GM19035 (cell line): ENCODE data around the gene IL3.

Experiments
- ATAC-seq: cut with Tn5 transposase; IDR thresholded peaks from one replicate; pipeline ENCODE4 v1.9.1; 2021; ENCODE audit not compliant: unreplicated experiment

Gene IL3

GRCh38 chr5:132060501-132061161 is at the start of gene IL3:
IL3 (plus strand) TSS chr5:132060655; CDS start chr5:132060707, 52 bp downstream.
- no peak for ATAC-seq

GRCh38 chr5:132010989-132011621 is 49.4 kb upstream of the IL3 start:
- ATAC-seq: no peak

GRCh38 chr5:132011622-132012343 is 48.7 kb upstream of the IL3 start, which contains the start of gene ACSL6:
ACSL6 (minus strand) TSS chr5:132011658; CDS start chr5:132011553, 105 bp downstream.
- no peak for ATAC-seq

GRCh38 chr5:132012371-132013005 is 48.0 kb upstream of the IL3 start:
- no peak for ATAC-seq

- no peak for ATAC-seq
Observed at GRCh38 chr5:132013006-132013689, 47.3 kb upstream of the IL3 start.

GRCh38 chr5:132013711-132014110 is 46.7 kb upstream of the IL3 start:
- no peak for ATAC-seq

- no peak for ATAC-seq
Observed at GRCh38 chr5:132016721-132017250, 43.7 kb upstream of the IL3 start.

- no peak for ATAC-seq
Observed at GRCh38 chr5:132017316-132017715, 43.1 kb upstream of the IL3 start.

- ATAC-seq: no peak
Observed at GRCh38 chr5:132017738-132018625, 42.5 kb upstream of the IL3 start.

- ATAC-seq: no peak
Observed at GRCh38 chr5:132019337-132019736, 41.1 kb upstream of the IL3 start.

GRCh38 chr5:132019857-132020555 is 40.4 kb upstream of the IL3 start:
- ATAC-seq: peak; percentile 99

GRCh38 chr5:132020568-132021339 is 39.7 kb upstream of the IL3 start:
- ATAC-seq: peak; percentile 26

- no peak for ATAC-seq
Observed at GRCh38 chr5:132021654-132022053, 38.8 kb upstream of the IL3 start.

GRCh38 chr5:132022737-132023136 is 37.7 kb upstream of the IL3 start:
- no peak for ATAC-seq

- ATAC-seq: no peak
Observed at GRCh38 chr5:132023258-132024116, 37.0 kb upstream of the IL3 start.

GRCh38 chr5:132024117-132024435 is 36.4 kb upstream of the IL3 start:
- no peak for ATAC-seq

- ATAC-seq: no peak
Observed at GRCh38 chr5:132024789-132025402, 35.6 kb upstream of the IL3 start.
